K562 (cell line): ENCODE measurements around the gene JHY.

Source experiments
- FOSL1 ChIP-seq: fragments of 200-800 bp; sonication (Bioruptor generic); conservative IDR thresholded peaks from 2 replicates; pipeline ENCODE4 v1.6.1; 2016; ENCODE audit warnings: missing genetic modification characterization, missing compliant biosample characterization
- KAT2B ChIP-seq: IDR thresholded peaks from one replicate; pipeline ENCODE4 v1.6.1; 2012; ENCODE audit warnings: low read depth, mild to moderate bottlenecking, control low read depth, inconsistent platforms, low read length, moderate library complexity
- RAD21 ChIP-seq, 2 experiments: fragments of 250-450 bp in 1 of 2; fragments of 450-650 bp in 1 of 2; sonication (Bioruptor Pico) in 1 of 2; formaldehyde crosslinking in 1 of 2; IDR thresholded peaks in 1 of 2; conservative IDR thresholded peaks in 1 of 2; 2 replicates each; pipeline versions ENCODE4 v1.4.0 to v1.8.0; 2020 to 2022; ENCODE audit warnings: mild to moderate bottlenecking in 2 of 2, moderate library complexity in 1 of 2
- SOX6 ChIP-seq: fragments of 450-650 bp; IDR thresholded peaks from 2 replicates; pipeline ENCODE4 v1.6.1; 2014; ENCODE audit warnings: mild to moderate bottlenecking

DNA sequence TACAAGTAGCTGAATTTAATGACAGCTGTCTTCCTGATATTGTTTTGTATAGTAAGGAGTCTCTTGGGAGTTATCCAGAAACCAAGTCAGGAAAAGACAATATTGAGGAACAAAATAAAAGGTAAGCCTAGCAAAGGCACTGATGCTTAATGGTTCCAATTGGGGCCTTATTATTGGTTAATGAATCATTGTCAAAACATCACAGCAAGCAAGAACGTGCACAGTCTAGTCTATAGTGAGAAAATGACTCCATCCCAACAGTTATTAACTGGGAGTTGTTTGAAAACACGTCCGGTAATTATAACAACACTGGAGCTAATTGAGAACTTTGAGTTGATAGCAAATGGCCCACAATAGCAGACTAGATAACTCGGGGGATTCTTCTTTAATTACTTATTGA lies 81.4 kb downstream of the JHY start:
- TF ChIP-seq FOSL1 (no peak), KAT2B (no peak), RAD21 (CRISPR knock-in tag; conservative IDR thresholded peaks at IDR 0.05 in 1 of 2, IDR thresholded peaks at IDR 0.05 in 1 of 2) (no peak), SOX6 (no peak)
